H1 (cell line): ENCODE results near the gene EXTL2.

Experiments
- BCL11A ChIP-seq, 2 experiments: IDR thresholded peaks; one replicate each; pipeline ENCODE4 v1.6.1; 2011; ENCODE audit warnings: low read depth in 2 of 2, low read length in 2 of 2, mild to moderate bottlenecking in 2 of 2
- BRCA1 ChIP-seq: IDR thresholded peaks from 2 replicates; pipeline ENCODE4 v1.6.1; 2012; ENCODE audit warnings: low read depth, low read length, improper control_type of control experiment
- CEBPB ChIP-seq: IDR thresholded peaks from 2 replicates; pipeline ENCODE4 v1.6.1; 2012; ENCODE audit warnings: low read depth, low read length
- POLR2A ChIP-seq, 2 experiments: IDR thresholded peaks; 1 replicate in 1 of 2; 2 replicates in 1 of 2; pipeline ENCODE4 v1.6.1; 2011; ENCODE audit warnings: low read depth in 2 of 2, low read length in 2 of 2, mild to moderate bottlenecking in 2 of 2; ENCODE audit errors: control extremely low read depth in 1 of 2
- RAD21 ChIP-seq, 2 experiments: IDR thresholded peaks in 1 of 2; conservative IDR thresholded peaks in 1 of 2; 2 replicates each; pipeline ENCODE4 v1.6.1; 2011; ENCODE audit warnings: low read depth in 2 of 2, low read length in 2 of 2, improper control_type of control experiment in 1 of 2, inconsistent platforms in 1 of 2, mild to moderate bottlenecking in 1 of 2, moderate library complexity in 1 of 2
- TF ChIP-seq, protein P1 (sequence below), 3 experiments: IDR thresholded peaks; 1 replicate in 2 of 3; 2 replicates in 1 of 3; pipeline versions ENCODE4 v1.5.1 to v1.6.1; 2011; ENCODE audit warnings: low read length in 3 of 3, mild to moderate bottlenecking in 3 of 3, inconsistent platforms in 2 of 3, low read depth in 1 of 3, moderate library complexity in 1 of 3; ENCODE audit not compliant: insufficient read depth in 1 of 3; ENCODE audit errors: control extremely low read depth in 1 of 3

DNA sequence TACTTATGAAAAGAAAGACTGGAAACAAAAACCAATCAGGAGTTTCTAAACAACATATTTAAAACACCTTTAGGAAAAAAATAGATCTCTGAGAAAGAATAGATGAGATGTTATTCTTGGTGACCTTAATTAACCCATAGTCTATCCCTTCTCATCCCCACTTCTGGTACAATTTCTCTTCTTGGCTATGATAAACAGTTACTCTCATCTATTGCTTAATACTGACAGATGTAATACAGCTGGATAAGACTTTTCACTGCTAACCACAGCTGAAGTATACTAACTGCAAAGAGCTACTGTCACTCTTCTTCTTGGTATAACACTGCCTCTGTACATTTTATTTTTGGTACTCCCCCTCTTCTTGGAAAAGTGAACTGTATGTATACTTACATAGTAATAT lies 15.2 kb downstream of the EXTL2 start:
- TF ChIP-seq POLR2A (IDR thresholded peaks at IDR 0.05; ENCODE audit: control extremely low read depth in 1 of 2, low read depth in 2 of 2, low read length in 2 of 2) (no peak), BCL11A (IDR thresholded peaks at IDR 0.05; ENCODE audit: low read depth in 2 of 2, low read length in 2 of 2) (no peak), CEBPB (no peak), RAD21 (IDR thresholded peaks at IDR 0.05 in 1 of 2, conservative IDR thresholded peaks at IDR 0.05 in 1 of 2; ENCODE audit: low read depth in 2 of 2, low read length in 2 of 2) (no peak), BRCA1 (no peak)
- TF ChIP-seq, protein P1, sequence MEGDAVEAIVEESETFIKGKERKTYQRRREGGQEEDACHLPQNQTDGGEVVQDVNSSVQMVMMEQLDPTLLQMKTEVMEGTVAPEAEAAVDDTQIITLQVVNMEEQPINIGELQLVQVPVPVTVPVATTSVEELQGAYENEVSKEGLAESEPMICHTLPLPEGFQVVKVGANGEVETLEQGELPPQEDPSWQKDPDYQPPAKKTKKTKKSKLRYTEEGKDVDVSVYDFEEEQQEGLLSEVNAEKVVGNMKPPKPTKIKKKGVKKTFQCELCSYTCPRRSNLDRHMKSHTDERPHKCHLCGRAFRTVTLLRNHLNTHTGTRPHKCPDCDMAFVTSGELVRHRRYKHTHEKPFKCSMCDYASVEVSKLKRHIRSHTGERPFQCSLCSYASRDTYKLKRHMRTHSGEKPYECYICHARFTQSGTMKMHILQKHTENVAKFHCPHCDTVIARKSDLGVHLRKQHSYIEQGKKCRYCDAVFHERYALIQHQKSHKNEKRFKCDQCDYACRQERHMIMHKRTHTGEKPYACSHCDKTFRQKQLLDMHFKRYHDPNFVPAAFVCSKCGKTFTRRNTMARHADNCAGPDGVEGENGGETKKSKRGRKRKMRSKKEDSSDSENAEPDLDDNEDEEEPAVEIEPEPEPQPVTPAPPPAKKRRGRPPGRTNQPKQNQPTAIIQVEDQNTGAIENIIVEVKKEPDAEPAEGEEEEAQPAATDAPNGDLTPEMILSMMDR (IDR thresholded peaks at IDR 0.05; ENCODE audit: control extremely low read depth in 1 of 3, insufficient read depth in 1 of 3, low read depth in 1 of 3, low read length in 3 of 3): no peak
